ENCODE measurements around the gene PAPLN. TPM values are rescaled to one million over a fixed set of nuclear protein-coding genes. Genes with fewer than 3 reads are reported as not detected.
A peak's percentile ranks its signal among the peaks of the same experiment; 100 is the strongest.

PAPLN gene
- total RNA-seq, 2 experiments from 2014 or later: 0.72 to 1.0 TPM

DNA sequence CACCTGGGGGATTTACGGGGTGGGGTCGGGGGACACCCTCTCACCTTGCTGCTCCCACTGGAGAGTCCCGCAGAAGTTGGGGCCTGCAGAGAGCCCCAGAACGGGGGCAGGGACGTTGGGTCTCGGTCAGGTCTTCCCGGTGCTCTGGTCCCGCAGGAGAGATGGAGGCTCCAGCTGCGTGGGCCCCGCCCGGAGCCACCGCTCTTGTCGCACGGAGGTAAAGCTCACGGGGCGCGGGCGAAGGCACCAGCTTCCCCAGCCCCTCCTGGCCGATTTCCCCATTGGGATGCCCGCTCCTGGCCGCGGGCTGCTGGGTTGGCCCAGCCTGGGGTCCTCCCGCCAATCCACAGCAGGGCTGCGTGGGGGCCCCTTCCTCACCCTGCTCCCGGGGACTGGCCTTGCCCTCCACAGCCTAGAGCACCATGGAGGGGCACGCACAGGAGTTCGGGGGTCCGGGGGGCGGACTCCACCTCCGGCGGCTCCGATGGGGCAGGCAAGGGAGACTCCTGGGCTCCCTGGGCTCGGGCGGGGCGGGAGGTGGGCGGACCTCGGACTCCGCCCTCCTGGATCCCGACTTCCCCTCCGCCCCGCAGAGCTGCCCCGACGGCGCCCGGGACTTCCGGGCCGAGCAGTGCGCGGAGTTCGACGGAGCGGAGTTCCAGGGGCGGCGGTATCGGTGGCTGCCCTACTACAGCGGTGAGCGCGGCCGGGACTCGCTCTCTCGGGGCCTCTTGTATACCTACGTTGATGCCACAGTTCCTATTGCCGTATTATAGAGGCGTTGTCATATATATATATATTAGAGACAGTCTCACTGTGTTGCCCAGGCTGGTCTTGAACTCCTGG lies 8.4 kb downstream of the PAPLN start:
- peaks cover 36% of the 10 kb centered on the region for H3K27me3 Mint-ChIP-seq
- no peak overlapping the region for H3K27ac Mint-ChIP-seq

DNA sequence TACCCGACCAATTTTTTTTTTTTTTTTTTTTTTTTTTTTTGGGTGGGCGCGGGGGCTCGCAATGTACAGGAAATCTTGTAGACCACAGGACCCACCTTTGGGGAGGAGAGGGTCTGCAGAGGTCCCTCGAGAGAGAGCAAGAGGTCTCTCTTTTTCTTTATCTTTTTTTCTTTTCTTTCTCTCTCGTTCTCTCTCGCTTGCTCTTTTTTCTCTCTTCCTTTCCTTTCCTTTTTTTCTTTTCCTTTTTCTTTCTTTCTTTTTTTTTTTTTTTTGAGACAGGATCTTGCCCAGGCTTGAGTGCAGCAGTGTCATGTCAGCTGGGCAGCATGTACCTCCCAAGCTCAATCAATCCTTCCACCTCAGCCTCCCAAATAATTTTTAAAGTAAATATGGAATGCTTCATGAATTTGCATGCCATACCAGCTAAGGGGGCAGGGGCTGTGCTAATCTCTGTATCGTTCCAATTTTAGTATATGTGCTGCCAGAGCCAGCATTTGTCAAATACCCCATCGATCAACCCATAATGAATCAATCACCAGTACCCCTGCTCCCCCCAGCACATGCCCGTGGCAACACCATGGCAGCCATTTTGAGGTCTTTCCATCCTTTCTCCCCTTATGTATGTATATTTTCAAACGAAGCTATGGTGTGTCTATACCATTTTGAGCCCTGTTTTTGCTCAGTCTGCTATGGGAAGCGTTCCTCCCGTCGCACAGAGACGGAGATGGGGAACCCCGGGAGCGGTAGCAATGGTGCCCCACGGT lies 9.3 kb downstream of the PAPLN start:
- Mint-ChIP-seq H3K9me3 (no peaks in the 10 kb centered on the region), H3K27me3 (peaks cover 27% of the 10 kb centered on the region), H3K4me1 (peaks cover 36% of the 10 kb centered on the region), H3K4me3 (peak overlapping the region; percentile 80), H3K27ac (no peak overlapping the region), H3K36me3 (no peaks in the 10 kb centered on the region)
- POLR2A ChIA-PET: interaction anchor here (0.6 kb wide), 3 partner anchors 8 to 24 kb away, joined by 3 read pairs; no protein-coding TSS in a partner anchor
- DNase-seq: no peak
- ATAC-seq (ENCODE audit: low read depth): no peak

More for the DNA sequence above, 8.4 kb downstream of the PAPLN start:
- Mint-ChIP-seq H3K9me3 (no peaks in the 10 kb centered on the region), H3K4me1 (peaks cover 40% of the 10 kb centered on the region), H3K4me3 (peak overlapping the region; percentile 80), H3K36me3 (no peaks in the 10 kb centered on the region)
- POLR2A ChIA-PET: interaction anchor here (0.5 to 0.6 kb wide), 3 partner anchors 16 to 794 kb away, joined by 3 read pairs; no protein-coding TSS in a partner anchor
- DNase-seq: peak; percentile 72
- ATAC-seq (ENCODE audit: low read depth): peak; percentile 77

DNA sequence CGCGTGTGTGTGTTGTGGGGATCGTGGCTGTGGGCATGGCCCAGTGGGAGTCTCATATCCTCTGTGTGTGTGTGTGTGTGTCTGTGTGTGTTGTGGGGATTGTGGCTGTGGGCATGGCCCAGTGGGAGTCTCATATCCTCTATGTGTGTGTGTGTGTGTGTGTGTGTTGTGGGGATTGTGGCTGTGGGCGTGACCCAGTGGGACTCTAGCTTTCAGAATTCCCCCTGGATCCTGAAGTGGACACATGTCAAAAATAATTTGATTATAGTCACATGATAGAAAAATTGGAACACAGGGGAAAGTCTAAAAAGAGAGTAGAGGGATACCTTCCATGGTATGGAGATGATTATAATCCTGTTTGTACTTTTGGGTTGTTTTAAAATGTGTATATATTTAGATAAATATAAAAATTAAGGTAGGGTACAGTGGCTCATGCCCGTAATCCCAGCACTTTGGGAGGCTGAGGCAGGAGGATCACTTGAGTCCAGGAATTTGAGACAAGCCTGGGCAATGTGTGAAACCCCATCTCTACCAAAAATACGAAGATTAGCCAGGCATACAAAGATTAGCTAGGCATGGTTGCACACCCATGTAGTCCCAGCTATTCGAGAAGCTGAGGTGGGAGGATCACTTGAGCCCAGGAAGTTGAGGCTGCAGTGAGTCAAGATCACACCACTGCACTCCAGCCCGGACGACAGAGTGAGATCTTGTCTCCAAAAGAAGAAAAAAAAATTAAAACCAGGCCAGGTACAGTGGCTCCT lies 11.0 kb downstream of the PAPLN start:
- H3K4me1 Mint-ChIP-seq: peaks cover 26% of the 10 kb centered on the region
- H3K27ac Mint-ChIP-seq: peak overlapping the region; percentile 46
- ATAC-seq (ENCODE audit: low read depth) (no peak), DNase-seq (no peak)
- POLR2A ChIA-PET: no interaction called here
- peak overlapping the region; percentile 28 for H3K4me3 Mint-ChIP-seq
- H3K27me3 Mint-ChIP-seq: peaks cover 18% of the 10 kb centered on the region
- no peaks in the 10 kb centered on the region for H3K36me3 Mint-ChIP-seq
- H3K9me3 Mint-ChIP-seq: no peaks in the 10 kb centered on the region

DNA sequence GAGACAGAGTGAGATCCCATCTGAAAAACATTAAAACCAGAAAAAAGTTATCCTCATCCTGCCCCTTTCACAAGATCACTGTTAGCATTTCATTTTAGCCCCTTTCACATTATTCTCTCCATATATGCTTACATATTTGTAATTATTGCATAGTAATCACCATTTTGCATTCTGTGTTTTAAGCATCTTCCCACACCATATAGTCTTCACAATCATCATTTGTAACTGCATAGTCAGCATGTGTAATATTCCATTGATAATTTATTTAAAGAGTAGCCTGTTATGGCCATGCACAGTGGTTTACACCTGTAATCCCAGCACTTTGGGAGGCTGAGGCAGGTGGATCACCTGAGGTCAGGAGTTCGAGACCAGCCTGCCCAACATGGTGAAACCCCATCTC lies 11.8 kb downstream of the PAPLN start:
- peaks cover 20% of the 10 kb centered on the region for H3K4me1 Mint-ChIP-seq
- DNase-seq (no peak), ATAC-seq (ENCODE audit: low read depth) (no peak)
- no peaks in the 10 kb centered on the region for H3K9me3 Mint-ChIP-seq
- H3K36me3 Mint-ChIP-seq: no peaks in the 10 kb centered on the region
- POLR2A ChIA-PET: no interaction called here
- no peak overlapping the region for H3K4me3 Mint-ChIP-seq
- peaks cover 11% of the 10 kb centered on the region for H3K27me3 Mint-ChIP-seq
- H3K27ac Mint-ChIP-seq: no peak overlapping the region

DNA sequence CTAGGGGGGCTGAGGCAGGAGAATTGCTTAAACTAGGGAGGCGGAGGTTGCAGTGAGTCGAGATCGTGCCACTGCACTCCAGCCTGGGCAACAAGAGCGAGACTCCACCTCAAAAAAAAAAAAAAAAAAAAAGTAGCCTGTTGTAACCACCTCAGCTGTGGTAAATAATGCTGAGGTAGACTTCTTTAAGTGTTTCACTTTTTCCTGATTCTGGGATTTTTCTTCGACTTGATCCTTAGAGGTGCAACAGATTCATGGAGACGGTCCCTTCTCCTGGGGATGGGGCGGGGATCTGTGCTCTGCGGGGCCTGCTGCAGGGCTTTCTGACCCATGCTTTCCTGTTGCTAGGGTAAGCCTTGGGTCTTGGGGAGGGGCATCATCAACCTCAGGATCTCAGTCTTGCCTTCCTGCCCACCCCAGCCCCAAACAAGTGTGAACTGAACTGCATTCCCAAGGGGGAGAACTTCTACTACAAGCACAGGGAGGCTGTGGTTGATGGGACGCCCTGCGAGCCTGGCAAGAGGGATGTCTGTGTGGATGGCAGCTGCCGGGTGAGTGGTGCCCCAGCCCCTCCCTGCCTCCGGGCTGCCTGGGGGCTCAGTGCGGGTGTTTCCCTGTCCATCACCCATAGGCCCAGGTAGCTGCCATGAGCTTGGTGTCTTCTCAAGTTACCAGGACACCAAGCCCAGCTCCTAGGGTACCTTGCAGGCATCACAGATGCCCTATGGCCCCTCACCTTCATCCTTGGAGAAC lies 12.4 kb downstream of the PAPLN start:
- no peak overlapping the region for H3K4me3 Mint-ChIP-seq
- DNase-seq (no peak), ATAC-seq (ENCODE audit: low read depth) (no peak)
- peaks cover 20% of the 10 kb centered on the region for H3K4me1 Mint-ChIP-seq
- H3K27ac Mint-ChIP-seq: peak overlapping the region; percentile 63
- no peaks in the 10 kb centered on the region for H3K9me3 Mint-ChIP-seq
- H3K27me3 Mint-ChIP-seq: peaks cover 6% of the 10 kb centered on the region
- H3K36me3 Mint-ChIP-seq: no peaks in the 10 kb centered on the region
- POLR2A ChIA-PET: no interaction called here

DNA sequence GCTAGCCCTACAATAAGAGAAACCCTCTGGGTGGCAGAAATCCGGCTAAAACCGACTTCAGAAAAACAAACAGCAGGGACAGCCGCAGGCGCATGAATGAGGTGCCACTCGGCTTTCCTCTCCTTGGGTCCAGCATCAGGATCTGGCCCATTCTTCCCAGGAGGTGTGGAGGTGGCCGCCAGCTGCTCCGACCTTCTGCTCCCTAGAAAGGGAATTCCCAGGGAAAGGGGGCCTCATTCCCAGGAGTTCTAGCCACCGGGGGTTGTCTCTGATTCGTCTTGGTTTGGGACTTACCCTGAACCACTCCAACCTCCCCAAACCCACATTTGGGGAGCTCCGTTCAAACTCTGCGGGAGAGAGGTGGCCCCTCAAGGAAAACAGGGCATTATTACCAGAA lies 13.0 kb downstream of the PAPLN start:
- Mint-ChIP-seq H3K4me3 (no peak overlapping the region), H3K27me3 (peaks cover 6% of the 10 kb centered on the region), H3K4me1 (peaks cover 20% of the 10 kb centered on the region), H3K9me3 (no peaks in the 10 kb centered on the region), H3K27ac (no peak overlapping the region), H3K36me3 (no peaks in the 10 kb centered on the region)
- no peak for ATAC-seq (ENCODE audit: low read depth)
- POLR2A ChIA-PET: no interaction called here
- DNase-seq: no peak

DNA sequence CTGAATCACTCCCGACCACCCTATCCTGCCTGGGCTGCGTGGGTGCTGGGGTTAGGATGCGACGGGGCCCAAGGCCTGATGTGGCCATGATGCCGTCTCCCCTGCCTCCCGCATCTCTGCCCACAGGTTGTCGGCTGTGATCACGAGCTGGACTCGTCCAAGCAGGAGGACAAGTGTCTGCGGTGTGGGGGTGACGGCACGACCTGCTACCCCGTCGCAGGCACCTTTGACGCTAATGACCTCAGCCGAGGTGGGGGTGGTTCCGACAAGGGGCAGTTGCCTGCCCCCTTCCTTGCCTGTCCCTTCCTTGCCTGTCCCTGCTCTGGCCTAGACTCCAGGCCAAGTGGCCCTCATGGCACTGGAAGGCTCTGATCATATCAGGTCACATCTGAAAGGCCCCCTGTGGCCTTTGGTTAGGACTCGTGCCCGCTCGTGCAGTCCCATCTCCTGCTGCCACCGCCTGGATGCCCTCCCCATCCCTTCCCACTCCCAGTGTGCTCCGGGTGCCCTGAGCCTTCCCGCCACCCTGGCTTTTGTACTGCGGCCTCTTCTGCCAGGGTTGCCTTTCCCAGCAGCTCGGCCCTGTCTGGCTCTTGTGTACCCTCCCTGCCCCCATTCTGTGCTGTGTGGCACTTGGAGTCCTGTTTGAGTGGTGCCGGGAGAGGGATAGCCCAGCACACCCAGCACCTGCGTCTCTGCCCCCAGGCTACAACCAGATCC lies 13.6 kb downstream of the PAPLN start:
- Mint-ChIP-seq H3K27ac (no peak overlapping the region), H3K27me3 (peaks cover 6% of the 10 kb centered on the region), H3K4me3 (no peak overlapping the region), H3K4me1 (peaks cover 22% of the 10 kb centered on the region), H3K9me3 (no peaks in the 10 kb centered on the region), H3K36me3 (no peaks in the 10 kb centered on the region)
- ATAC-seq (ENCODE audit: low read depth): no peak
- DNase-seq: no peak
- POLR2A ChIA-PET: no interaction called here

DNA sequence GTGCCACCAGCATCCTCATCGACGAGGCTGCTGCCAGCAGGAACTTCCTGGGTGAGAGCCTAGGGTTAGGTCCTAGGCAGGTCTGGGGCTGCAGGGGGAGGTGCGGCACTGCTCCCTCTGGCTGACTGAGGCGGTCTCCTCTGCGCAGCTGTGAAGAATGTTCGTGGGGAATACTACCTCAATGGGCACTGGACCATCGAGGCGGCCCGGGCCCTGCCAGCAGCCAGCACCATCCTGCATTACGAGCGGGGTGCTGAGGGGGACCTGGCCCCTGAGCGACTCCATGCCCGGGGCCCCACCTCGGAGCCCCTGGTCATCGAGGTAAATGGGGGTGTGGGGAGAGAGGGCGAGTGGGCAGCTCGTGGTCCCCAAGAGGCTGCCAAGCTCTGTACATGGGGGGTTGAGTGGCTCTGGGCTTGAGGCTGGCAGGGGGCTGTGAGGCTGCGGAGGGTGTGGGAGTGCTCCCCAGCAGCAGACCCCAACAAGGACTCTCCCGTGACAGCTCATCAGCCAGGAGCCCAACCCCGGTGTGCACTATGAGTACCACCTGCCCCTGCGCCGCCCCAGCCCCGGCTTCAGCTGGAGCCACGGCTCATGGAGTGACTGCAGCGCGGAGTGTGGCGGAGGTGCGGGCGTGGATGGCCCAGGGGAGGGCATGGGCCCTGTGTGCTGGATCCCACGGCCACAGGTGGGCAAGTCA lies 14.4 kb downstream of the PAPLN start:
- Mint-ChIP-seq H3K9me3 (no peaks in the 10 kb centered on the region), H3K27ac (no peak overlapping the region), H3K4me1 (peaks cover 19% of the 10 kb centered on the region), H3K27me3 (peaks cover 4% of the 10 kb centered on the region), H3K36me3 (no peaks in the 10 kb centered on the region), H3K4me3 (no peak overlapping the region)
- DNase-seq (no peak), ATAC-seq (ENCODE audit: low read depth) (no peak)
- POLR2A ChIA-PET: no interaction called here

DNA sequence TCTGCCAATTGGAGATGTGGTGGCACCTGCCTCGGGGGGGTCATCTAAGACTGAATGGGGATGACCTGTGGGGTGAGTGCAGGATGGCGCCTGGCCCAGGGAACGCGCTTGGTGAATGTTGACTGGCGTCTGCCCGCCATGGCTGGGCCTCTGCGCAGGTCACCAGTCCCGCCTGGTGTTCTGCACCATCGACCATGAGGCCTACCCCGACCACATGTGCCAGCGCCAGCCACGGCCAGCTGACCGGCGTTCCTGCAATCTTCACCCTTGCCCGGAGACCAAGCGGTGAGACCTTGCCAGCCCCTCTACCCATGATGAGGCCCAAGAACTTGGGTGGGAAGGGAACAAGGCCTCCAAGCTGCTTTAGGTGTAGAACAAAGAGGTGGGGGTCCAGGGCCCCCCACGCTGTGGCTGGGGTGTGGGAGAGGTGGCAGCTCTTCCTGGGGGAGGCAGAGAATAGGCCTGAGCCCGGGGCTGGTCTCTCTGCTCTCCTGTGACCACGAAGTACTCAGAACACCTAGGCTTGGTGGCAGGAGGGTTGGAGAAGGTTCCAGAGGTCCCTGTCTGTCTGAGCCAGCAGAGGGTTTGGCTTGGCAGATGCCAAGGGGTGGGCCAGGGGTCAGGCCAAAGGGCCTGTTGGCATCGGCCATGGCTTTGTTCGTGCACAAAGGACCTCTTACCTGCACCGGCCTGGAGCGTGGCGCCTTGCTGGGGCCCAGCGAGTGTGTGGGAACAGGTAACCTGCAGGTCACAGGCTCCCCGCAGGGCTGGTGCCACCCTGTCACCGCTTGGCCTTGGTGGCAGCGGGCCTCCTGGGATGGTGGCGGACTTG lies 15.4 kb downstream of the PAPLN start:
- Mint-ChIP-seq H3K9me3 (no peaks in the 10 kb centered on the region), H3K4me1 (peaks cover 10% of the 10 kb centered on the region), H3K4me3 (no peak overlapping the region), H3K36me3 (no peaks in the 10 kb centered on the region), H3K27me3 (peaks cover 4% of the 10 kb centered on the region), H3K27ac (no peak overlapping the region)
- ATAC-seq (ENCODE audit: low read depth): no peak
- DNase-seq: no peak
- POLR2A ChIA-PET: no interaction called here

DNA sequence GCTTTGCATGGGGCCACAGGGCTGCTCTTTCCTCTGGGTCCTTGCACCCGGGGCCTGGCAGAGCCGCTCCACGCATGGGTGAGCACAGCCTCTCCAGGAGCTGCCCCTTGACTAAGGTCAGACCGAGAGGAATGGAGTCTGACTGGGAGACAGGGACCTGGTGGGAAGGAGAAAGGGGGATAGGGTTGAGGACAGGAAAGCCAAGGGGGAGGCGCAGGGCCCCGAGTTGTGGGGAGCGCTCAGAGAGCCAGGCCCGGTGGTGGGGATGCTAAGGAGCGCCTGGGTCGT lies 16.0 kb downstream of the PAPLN start:
- H3K27me3 Mint-ChIP-seq: peaks cover 4% of the 10 kb centered on the region
- H3K36me3 Mint-ChIP-seq: no peaks in the 10 kb centered on the region
- H3K9me3 Mint-ChIP-seq: no peaks in the 10 kb centered on the region
- ATAC-seq (ENCODE audit: low read depth): no peak
- no peak for DNase-seq
- H3K27ac Mint-ChIP-seq: no peak overlapping the region
- H3K4me1 Mint-ChIP-seq: peaks cover 5% of the 10 kb centered on the region
- no peak overlapping the region for H3K4me3 Mint-ChIP-seq
- POLR2A ChIA-PET: no interaction called here

DNA sequence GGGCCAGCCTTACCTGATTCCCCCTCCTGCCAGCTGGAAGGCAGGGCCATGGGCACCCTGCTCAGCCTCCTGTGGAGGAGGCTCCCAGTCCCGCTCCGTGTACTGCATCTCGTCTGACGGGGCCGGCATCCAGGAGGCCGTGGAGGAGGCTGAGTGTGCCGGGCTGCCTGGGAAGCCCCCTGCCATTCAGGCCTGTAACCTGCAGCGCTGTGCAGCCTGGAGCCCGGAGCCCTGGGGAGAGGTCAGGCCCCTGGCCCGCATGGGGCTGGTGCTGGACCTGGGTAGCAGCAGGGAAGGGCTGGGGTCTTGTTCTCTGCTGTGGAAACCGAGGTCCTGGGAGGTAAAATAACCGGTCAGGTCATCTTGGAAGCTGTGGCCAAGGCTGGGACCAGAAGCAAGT lies 16.4 kb downstream of the PAPLN start:
- ATAC-seq (ENCODE audit: low read depth): no peak
- H3K27me3 Mint-ChIP-seq: peaks cover 4% of the 10 kb centered on the region
- no peak overlapping the region for H3K27ac Mint-ChIP-seq

More for the DNA sequence above, 16.4 kb downstream of the PAPLN start:
- Mint-ChIP-seq H3K4me1 (peaks cover 3% of the 10 kb centered on the region), H3K4me3 (no peak overlapping the region), H3K9me3 (no peaks in the 10 kb centered on the region), H3K36me3 (no peaks in the 10 kb centered on the region)
- POLR2A ChIA-PET: no interaction called here
- no peak for DNase-seq
